ENCODE measurements around the gene TTC5. TPM values are rescaled to one million over a fixed set of nuclear protein-coding genes. Genes with fewer than 3 reads are reported as not detected.

Gene TTC5
- total RNA-seq, 1 experiment from 2014 or later: 20.6 TPM

GRCh38 chr14:20333494-20333841, 27.7 kb upstream of the TTC5 start:
- intact Hi-C loops (cut with micrococcal nuclease; ENCODE audit: unreplicated experiment): loop anchor here (5.0 kb wide), 1 partner anchor 349 kb away; the partner anchor contains the start of gene RNASE4
- peaks cover 37% of the 10 kb centered on the region for H3K36me3 Mint-ChIP-seq (ENCODE audit: insufficient read depth, unreplicated experiment)
- H3K4me1 Mint-ChIP-seq (ENCODE audit: low read depth, unreplicated experiment): peaks cover 13% of the 10 kb centered on the region
- H3K27me3 Mint-ChIP-seq (ENCODE audit: unreplicated experiment): no peaks in the 10 kb centered on the region
- H3K4me3 Mint-ChIP-seq (ENCODE audit: low read depth, unreplicated experiment): peak overlapping the region; percentile 93
- H3K9me3 Mint-ChIP-seq (ENCODE audit: low read depth, unreplicated experiment): no peaks in the 10 kb centered on the region
- CTCF ChIA-PET: interaction anchor here (1.1 to 2.3 kb wide), 2 partner anchors 10 to 21 kb away, joined by 3 to 12 read pairs; partner anchors contain the start of gene PARP2
- no peak for TF ChIP-seq CTCF (IDR thresholded peaks at IDR 0.05; ENCODE audit: unreplicated experiment)
- peak overlapping the region; percentile 85 for H3K27ac Mint-ChIP-seq (ENCODE audit: unreplicated experiment)
- no peak for DNase-seq
- BruUV-seq (replicated peaks): no TSS peak

- BruUV-seq (replicated peaks): TSS peak; percentile 86
- Mint-ChIP-seq H3K4me1 (ENCODE audit: low read depth, unreplicated experiment) (peaks cover 13% of the 10 kb centered on the region), H3K36me3 (ENCODE audit: insufficient read depth, unreplicated experiment) (peaks cover 37% of the 10 kb centered on the region), H3K4me3 (ENCODE audit: low read depth, unreplicated experiment) (peak within 1 kb of the TSS; percentile 93), H3K9me3 (ENCODE audit: low read depth, unreplicated experiment) (no peaks in the 10 kb centered on the region), H3K27me3 (ENCODE audit: unreplicated experiment) (no peaks in the 10 kb centered on the region), H3K27ac (ENCODE audit: unreplicated experiment) (peak within 1 kb of the TSS; percentile 85)
- intact Hi-C loops (cut with micrococcal nuclease; ENCODE audit: unreplicated experiment): loop anchor here (5.0 kb wide), 1 partner anchor 349 kb away; the partner anchor contains the start of gene RNASE4
- peak; percentile 56 for DNase-seq
- CTCF ChIA-PET: interaction anchor here (1.1 to 2.3 kb wide), 3 partner anchors 9 to 22 kb away, joined by 3 to 12 read pairs (median 3); partner anchors contain the start of gene PARP2
- no peak for TF ChIP-seq CTCF (IDR thresholded peaks at IDR 0.05; ENCODE audit: unreplicated experiment)
These were observed 27.2 kb upstream of the TTC5 start, which contains the start of gene CCNB1IP1 for GRCh38 chr14:20332788-20333493. Gene CCNB1IP1, minus strand, starts transcription at chr14:20333279. Its CDS starts 16,756 bp downstream, at chr14:20316523.

- intact Hi-C loops (cut with micrococcal nuclease; ENCODE audit: unreplicated experiment): loop anchor here (5.0 kb wide), 1 partner anchor 350 kb away; the partner anchor contains the start of gene RNASE4
- CTCF ChIA-PET: interaction anchor here (1.1 to 2.3 kb wide), 2 partner anchors 9 to 11 kb away, joined by 3 to 12 read pairs; partner anchors contain the start of gene PARP2
- Mint-ChIP-seq H3K27ac (ENCODE audit: unreplicated experiment) (peak overlapping the region; percentile 85), H3K36me3 (ENCODE audit: insufficient read depth, unreplicated experiment) (peaks cover 41% of the 10 kb centered on the region), H3K27me3 (ENCODE audit: unreplicated experiment) (no peaks in the 10 kb centered on the region), H3K4me3 (ENCODE audit: low read depth, unreplicated experiment) (peak overlapping the region; percentile 93), H3K9me3 (ENCODE audit: low read depth, unreplicated experiment) (no peaks in the 10 kb centered on the region), H3K4me1 (ENCODE audit: low read depth, unreplicated experiment) (peaks cover 13% of the 10 kb centered on the region)
- no peak for TF ChIP-seq CTCF (IDR thresholded peaks at IDR 0.05; ENCODE audit: unreplicated experiment)
- no peak for DNase-seq
- no TSS peak for BruUV-seq (replicated peaks)
These were observed 26.7 kb upstream of the TTC5 start for GRCh38 chr14:20332431-20332787.

- intact Hi-C loops (cut with micrococcal nuclease; ENCODE audit: unreplicated experiment): loop anchor here (5.0 kb wide), 1 partner anchor 351 kb away; the partner anchor contains the start of gene RNASE4
- Mint-ChIP-seq H3K27ac (ENCODE audit: unreplicated experiment) (peak overlapping the region; percentile 85), H3K36me3 (ENCODE audit: insufficient read depth, unreplicated experiment) (peaks cover 42% of the 10 kb centered on the region), H3K4me1 (ENCODE audit: low read depth, unreplicated experiment) (peaks cover 13% of the 10 kb centered on the region), H3K9me3 (ENCODE audit: low read depth, unreplicated experiment) (no peaks in the 10 kb centered on the region), H3K4me3 (ENCODE audit: low read depth, unreplicated experiment) (peak overlapping the region; percentile 93), H3K27me3 (ENCODE audit: unreplicated experiment) (no peaks in the 10 kb centered on the region)
- CTCF ChIA-PET: no interaction called here
- TF ChIP-seq CTCF (IDR thresholded peaks at IDR 0.05; ENCODE audit: unreplicated experiment): no peak
- BruUV-seq (replicated peaks): no TSS peak
- DNase-seq: no peak
These were observed 25.4 kb upstream of the TTC5 start for GRCh38 chr14:20331053-20331613.
